Ishikawa (cell line): ENCODE measurements around the gene GASK1B.

ENCODE experiments used
- CEBPB ChIP-seq: IDR thresholded peaks from 2 replicates; pipeline ENCODE4 v1.6.1; 2012
- CREB1 ChIP-seq: IDR thresholded peaks from 2 replicates; pipeline ENCODE4 v1.6.1; 2012; ENCODE audit warnings: low read depth
- EGR1 ChIP-seq: IDR thresholded peaks from 2 replicates; pipeline ENCODE4 v1.6.1; 2012
- EP300 ChIP-seq: IDR thresholded peaks from 2 replicates; pipeline ENCODE4 v1.6.1; 2012; ENCODE audit warnings: borderline replicate concordance
- FOXM1 ChIP-seq: IDR thresholded peaks from 2 replicates; pipeline ENCODE4 v1.6.1; 2012; ENCODE audit warnings: low read depth, borderline replicate concordance
- NFIC ChIP-seq: IDR thresholded peaks from 2 replicates; pipeline ENCODE4 v1.6.1; 2012
- RAD21 ChIP-seq: IDR thresholded peaks from 2 replicates; pipeline ENCODE4 v1.6.1; 2012; ENCODE audit warnings: low read depth
- TAF1 ChIP-seq: IDR thresholded peaks from 2 replicates; pipeline ENCODE4 v1.6.1; 2012; ENCODE audit warnings: low read depth, mild to moderate bottlenecking
- TCF12 ChIP-seq: IDR thresholded peaks from 2 replicates; pipeline ENCODE4 v1.6.1; 2012; ENCODE audit warnings: low read depth
- TEAD4 ChIP-seq: IDR thresholded peaks from 2 replicates; pipeline ENCODE4 v1.6.1; 2012
- YY1 ChIP-seq: IDR thresholded peaks from 2 replicates; pipeline ENCODE4 v1.6.1; 2012; ENCODE audit warnings: low read depth
- ZBTB7A ChIP-seq: IDR thresholded peaks from 2 replicates; pipeline ENCODE4 v1.6.1; 2012; ENCODE audit warnings: low read depth
- TF ChIP-seq, protein P1 (sequence below): IDR thresholded peaks from 2 replicates; pipeline ENCODE4 v1.6.1; 2012
- TF ChIP-seq, protein P2 (sequence below): IDR thresholded peaks from 2 replicates; pipeline ENCODE4 v1.6.1; 2012; ENCODE audit warnings: low read depth, mild to moderate bottlenecking
- TF ChIP-seq, protein P3 (sequence below): IDR thresholded peaks from 2 replicates; pipeline ENCODE4 v1.6.1; 2012

Gene GASK1B

GRCh38 chr4:158203929-158204328 lies 31.1 kb upstream of the GASK1B start:
- TF ChIP-seq CREB1 (no peak), YY1 (no peak), FOXM1 (no peak), CEBPB (no peak), RAD21 (no peak), ZBTB7A (no peak), EP300 (no peak), TEAD4 (no peak), TAF1 (no peak), NFIC (no peak)
- TF ChIP-seq, protein P1, sequence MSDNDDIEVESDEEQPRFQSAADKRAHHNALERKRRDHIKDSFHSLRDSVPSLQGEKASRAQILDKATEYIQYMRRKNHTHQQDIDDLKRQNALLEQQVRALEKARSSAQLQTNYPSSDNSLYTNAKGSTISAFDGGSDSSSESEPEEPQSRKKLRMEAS: no peak
- TF ChIP-seq, protein P2, sequence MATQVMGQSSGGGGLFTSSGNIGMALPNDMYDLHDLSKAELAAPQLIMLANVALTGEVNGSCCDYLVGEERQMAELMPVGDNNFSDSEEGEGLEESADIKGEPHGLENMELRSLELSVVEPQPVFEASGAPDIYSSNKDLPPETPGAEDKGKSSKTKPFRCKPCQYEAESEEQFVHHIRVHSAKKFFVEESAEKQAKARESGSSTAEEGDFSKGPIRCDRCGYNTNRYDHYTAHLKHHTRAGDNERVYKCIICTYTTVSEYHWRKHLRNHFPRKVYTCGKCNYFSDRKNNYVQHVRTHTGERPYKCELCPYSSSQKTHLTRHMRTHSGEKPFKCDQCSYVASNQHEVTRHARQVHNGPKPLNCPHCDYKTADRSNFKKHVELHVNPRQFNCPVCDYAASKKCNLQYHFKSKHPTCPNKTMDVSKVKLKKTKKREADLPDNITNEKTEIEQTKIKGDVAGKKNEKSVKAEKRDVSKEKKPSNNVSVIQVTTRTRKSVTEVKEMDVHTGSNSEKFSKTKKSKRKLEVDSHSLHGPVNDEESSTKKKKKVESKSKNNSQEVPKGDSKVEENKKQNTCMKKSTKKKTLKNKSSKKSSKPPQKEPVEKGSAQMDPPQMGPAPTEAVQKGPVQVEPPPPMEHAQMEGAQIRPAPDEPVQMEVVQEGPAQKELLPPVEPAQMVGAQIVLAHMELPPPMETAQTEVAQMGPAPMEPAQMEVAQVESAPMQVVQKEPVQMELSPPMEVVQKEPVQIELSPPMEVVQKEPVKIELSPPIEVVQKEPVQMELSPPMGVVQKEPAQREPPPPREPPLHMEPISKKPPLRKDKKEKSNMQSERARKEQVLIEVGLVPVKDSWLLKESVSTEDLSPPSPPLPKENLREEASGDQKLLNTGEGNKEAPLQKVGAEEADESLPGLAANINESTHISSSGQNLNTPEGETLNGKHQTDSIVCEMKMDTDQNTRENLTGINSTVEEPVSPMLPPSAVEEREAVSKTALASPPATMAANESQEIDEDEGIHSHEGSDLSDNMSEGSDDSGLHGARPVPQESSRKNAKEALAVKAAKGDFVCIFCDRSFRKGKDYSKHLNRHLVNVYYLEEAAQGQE: no peak
- TF ChIP-seq, protein P3, sequence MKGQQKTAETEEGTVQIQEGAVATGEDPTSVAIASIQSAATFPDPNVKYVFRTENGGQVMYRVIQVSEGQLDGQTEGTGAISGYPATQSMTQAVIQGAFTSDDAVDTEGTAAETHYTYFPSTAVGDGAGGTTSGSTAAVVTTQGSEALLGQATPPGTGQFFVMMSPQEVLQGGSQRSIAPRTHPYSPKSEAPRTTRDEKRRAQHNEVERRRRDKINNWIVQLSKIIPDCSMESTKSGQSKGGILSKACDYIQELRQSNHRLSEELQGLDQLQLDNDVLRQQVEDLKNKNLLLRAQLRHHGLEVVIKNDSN: no peak

DNA sequence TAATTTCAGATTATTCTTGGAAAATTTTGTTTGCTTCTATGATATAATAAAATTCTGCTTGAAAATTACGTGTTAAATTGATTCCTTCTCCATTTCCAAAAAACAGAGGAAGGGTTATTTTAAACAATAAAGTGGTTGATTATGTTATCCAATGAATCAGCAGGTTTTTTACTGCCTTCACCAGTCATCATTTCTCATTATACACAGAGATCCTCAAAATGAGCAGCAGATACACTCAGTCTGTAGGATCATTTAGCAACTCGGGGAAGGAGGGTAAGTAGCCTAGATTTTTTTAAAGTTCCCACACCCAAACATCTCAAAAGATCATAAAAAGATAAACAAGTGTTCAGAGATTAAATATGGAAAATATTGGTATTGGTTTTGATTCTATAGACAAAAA lies 30.6 kb upstream of the GASK1B start:
- TF ChIP-seq, protein P2: no peak
- TF ChIP-seq, protein P3: no peak
- TF ChIP-seq TCF12 (no peak), RAD21 (no peak), CEBPB (no peak), FOXM1 (no peak), CREB1 (no peak), TEAD4 (no peak)

DNA sequence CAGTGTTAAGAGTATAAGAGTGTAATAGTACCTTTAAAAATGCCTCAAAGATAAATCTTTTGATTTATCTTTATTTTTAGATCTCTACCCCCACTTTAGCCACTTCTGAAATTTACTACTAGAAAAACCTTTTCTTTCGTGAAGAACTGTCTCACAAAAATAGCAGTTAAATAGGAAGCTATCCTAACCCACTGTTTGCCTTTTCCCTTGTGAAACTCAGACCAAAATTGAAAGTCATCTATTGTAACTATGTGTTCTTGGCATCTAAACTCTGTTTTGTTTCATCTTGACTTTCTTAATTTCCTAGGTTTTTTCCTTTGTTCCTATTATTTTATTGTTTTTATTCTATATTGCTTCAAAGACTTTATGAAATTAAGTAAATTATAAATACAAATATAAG lies 29.7 kb upstream of the GASK1B start:
- TF ChIP-seq NFIC: no peak
- no peak for TF ChIP-seq EP300
- TF ChIP-seq, protein P1: no peak
- TF ChIP-seq EGR1: no peak
- no peak for TF ChIP-seq FOXM1

DNA sequence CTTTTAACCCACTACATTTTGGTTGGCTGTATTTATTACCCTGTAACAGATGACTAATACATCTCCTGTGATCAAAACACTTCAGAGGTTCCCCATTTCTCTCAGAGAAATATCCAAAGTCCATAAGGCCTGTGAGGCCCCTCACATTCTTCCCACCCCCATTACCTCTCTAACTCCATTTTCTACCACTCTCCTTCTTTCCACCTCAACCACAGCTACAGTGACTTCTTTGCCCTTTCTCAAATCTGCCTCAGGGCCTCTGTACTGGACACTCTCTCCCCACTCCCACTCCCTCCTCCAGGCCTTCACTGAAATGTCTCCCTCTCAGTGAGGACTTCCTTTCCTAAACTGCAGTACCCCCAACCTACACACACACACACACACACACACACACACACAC lies 29.1 kb upstream of the GASK1B start:
- TF ChIP-seq NFIC (no peak), TEAD4 (no peak), EGR1 (no peak)

DNA sequence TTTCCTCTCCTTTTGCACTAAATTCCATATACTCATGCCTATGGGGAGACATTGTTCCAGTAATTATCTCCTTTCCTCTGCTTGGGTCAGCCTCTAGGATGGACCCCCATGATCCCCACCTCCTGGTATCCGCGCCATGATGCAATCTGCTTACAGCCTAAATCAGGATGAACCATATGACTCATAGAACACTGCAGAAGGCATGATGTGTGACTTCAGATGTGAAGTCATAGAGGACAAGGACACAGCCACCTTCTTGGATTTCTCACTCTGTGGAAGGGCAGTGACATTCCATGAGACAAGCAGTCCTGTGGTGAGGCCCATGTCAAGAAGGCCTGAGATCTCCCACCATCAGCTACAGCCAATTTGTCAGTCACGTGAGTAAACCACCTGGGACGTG lies 28.5 kb upstream of the GASK1B start:
- TF ChIP-seq TAF1 (no peak), YY1 (no peak), NFIC (no peak), EGR1 (no peak), CREB1 (no peak), CEBPB (no peak), RAD21 (no peak), FOXM1 (no peak), EP300 (no peak), TEAD4 (no peak), ZBTB7A (no peak), TCF12 (no peak)
- TF ChIP-seq, protein P3: no peak
- TF ChIP-seq, protein P1: no peak
- TF ChIP-seq, protein P2: no peak
